Measurements from ENCODE around the gene XRCC5. TPM values are rescaled to one million over a fixed set of nuclear protein-coding genes. Genes with fewer than 3 reads are reported as not detected.

Gene XRCC5
- total and polyA plus RNA-seq, 2 of the 8 experiments (the other 6 are each of a cell fraction or from before 2014, with no cell fraction given), result 308 to 644 TPM

DNA sequence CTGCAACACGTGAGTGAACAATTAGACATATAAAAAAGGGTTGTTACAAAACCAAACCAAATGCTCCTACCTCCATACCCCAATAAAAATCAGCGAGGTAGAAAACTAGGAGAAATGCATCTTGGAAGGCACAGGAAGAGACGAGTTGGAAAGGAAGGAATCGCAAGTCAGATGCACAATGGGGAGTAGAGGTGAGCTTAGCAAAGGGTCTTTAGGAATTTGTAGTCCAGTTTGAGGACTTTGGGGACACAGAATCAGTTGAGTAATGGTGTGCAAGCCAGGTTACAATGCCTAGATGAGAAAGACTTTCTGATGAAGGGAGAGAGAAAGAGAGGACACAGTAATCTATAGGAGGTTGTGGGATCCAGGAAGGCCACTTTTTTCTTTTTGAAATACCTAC lies 35.7 kb downstream of the XRCC5 start:
- H2BK120ac ChIP-seq (replicated peaks; ENCODE audit: low read depth, low read length), result no peak overlapping the region
- H2BK15ac ChIP-seq (ENCODE audit: low read length), result no peak overlapping the region
- no peak overlapping the region for H3K14ac ChIP-seq (ENCODE audit: insufficient read length)
- H3K18ac ChIP-seq (ENCODE audit: extremely low read depth, low read length), result no peak overlapping the region
- H3K56ac ChIP-seq (replicated peaks; ENCODE audit: insufficient read length, low read depth, low read length), result no peak overlapping the region
- no peak overlapping the region for H3K4ac ChIP-seq (replicated peaks; ENCODE audit: insufficient read length, low read depth, low read length)
- H3K79me2 ChIP-seq (ENCODE audit: control insufficient read depth in 1 of 2, insufficient read depth in 2 of 2, low read length in 2 of 2), result peaks cover 0 to 30% of the 10 kb centered on the region in 2 experiments; a peak in 2 of 4 replicates
- peaks cover 35 to 95% (median 75%) of the 10 kb centered on the region in 4 experiments for H3K36me3 ChIP-seq (ENCODE audit: control insufficient read depth in 2 of 4, insufficient read depth in 4 of 4, low read length in 3 of 4)
- H3K23me2 ChIP-seq (ENCODE audit: low read depth, low read length), result no peaks in the 10 kb centered on the region; the same call in 1 of the 2 replicates
- CTCF ChIA-PET (ENCODE audit: partially characterized antibody), result interaction anchor here (0.9 to 1.8 kb wide), 4 partner anchors 9 to 30 kb away, joined by 3 to 4 read pairs (median 4); no protein-coding TSS in a partner anchor
- no peak overlapping the region for H3K4me2 ChIP-seq (ENCODE audit: insufficient read depth in 1 of 2, low read depth in 2 of 2, low read length in 2 of 2)
- POLR2A ChIA-PET (ENCODE audit: partially characterized antibody), result interaction anchor here (1.4 to 8.1 kb wide), 6 partner anchors 9 to 23 kb away, joined by 5 to 101 read pairs (median 16); no protein-coding TSS in a partner anchor
- H3K4me3 ChIP-seq (ENCODE audit: extremely low read depth in 1 of 4, insufficient read depth in 2 of 4, low read depth in 3 of 4, low read length in 4 of 4), result no peak overlapping the region
- no peak overlapping the region for H4K5ac ChIP-seq (ENCODE audit: insufficient read length, low read depth, low read length)
- H3K9ac ChIP-seq (replicated peaks in 1 of 4; ENCODE audit: extremely low read depth in 1 of 4, low read depth in 3 of 4, low read length in 3 of 4), result no peak overlapping the region
- 95% methylated on average over 4 of the region's 4 CpGs; no CpG with 5 or more reads in 1 of the 2 experiments for WGBS, 2 experiments (ENCODE audit: extremely low coverage in 1 of 2, insufficient coverage in 1 of 2, insufficient read length in 1 of 2, insufficient replicate concordance in 2 of 2, low coverage in 1 of 2, low lambda C conversion rate in 2 of 2, missing lambda C conversion rate in 1 of 2)
- DNase-seq (ENCODE audit: low read depth in 1 of 2, low spot score in 2 of 2) (no peak), FAIRE-seq (no peak)
- H2AK5ac ChIP-seq (ENCODE audit: low read depth, low read length), result no peak overlapping the region
- no peak overlapping the region for H2BK12ac ChIP-seq (ENCODE audit: low read depth, low read length)
- no peak overlapping the region for H2AFZ ChIP-seq (ENCODE audit: low read length)
- no peak overlapping the region for H4K91ac ChIP-seq (replicated peaks; ENCODE audit: insufficient read length, low read length)
- no peak overlapping the region for H2BK5ac ChIP-seq (ENCODE audit: low read depth, low read length)
- no peaks in the 10 kb centered on the region for H3K27me3 ChIP-seq (replicated peaks in 1 of 4; ENCODE audit: control insufficient read depth in 3 of 4, extremely low read depth in 1 of 4, insufficient read depth in 3 of 4, low read length in 3 of 4)
- H3K27ac ChIP-seq (ENCODE audit: low read depth, low read length), result no peak overlapping the region
- H3K79me1 ChIP-seq (ENCODE audit: low read depth, low read length), result no peaks in the 10 kb centered on the region
- H4K20me1 ChIP-seq (replicated peaks in 1 of 2; ENCODE audit: control insufficient read depth in 1 of 2, insufficient read depth in 2 of 2, low read length in 2 of 2), result peaks cover 5 to 16% of the 10 kb centered on the region in 2 experiments
- H2BK20ac ChIP-seq (ENCODE audit: low read length), result no peak overlapping the region
- H3K4me1 ChIP-seq (replicated peaks in 1 of 4; ENCODE audit: control insufficient read depth in 3 of 4, insufficient read depth in 4 of 4, low read length in 3 of 4), result no peaks in the 10 kb centered on the region
- H3K9me3 ChIP-seq (ENCODE audit: insufficient read depth in 2 of 2, low read depth in 1 of 2, low read length in 1 of 2), result no peaks in the 10 kb centered on the region
- TF ChIP-seq CHD2 (IDR thresholded peaks at IDR 0.05; ENCODE audit: low read length), result no peak
- TF ChIP-seq CBX5 (IDR thresholded peaks at IDR 0.05; ENCODE audit: low read depth, low read length), result no peak
- peak; percentile 20; the same call in 1 of the 2 replicates for TF ChIP-seq POLR2AphosphoS5 (IDR thresholded peaks at IDR 0.05; ENCODE audit: low read depth, low read length)
- H4K8ac ChIP-seq (ENCODE audit: extremely low read depth, insufficient read depth, low read length), result no peak overlapping the region
- no peak overlapping the region for H3K23ac ChIP-seq (ENCODE audit: insufficient read length)

All from H1 (cell line).